ENCODE data around the gene GNG13. TPM values are rescaled to one million over a fixed set of nuclear protein-coding genes. Genes with fewer than 3 reads are reported as not detected.
A peak's percentile ranks its signal among the peaks of the same experiment; 100 is the strongest.
"Not testable (repeated sequence)": the region's sequence is repeated elsewhere in the genome, so short reads cannot be mapped to it uniquely, and the experiment has no call there.

The GNG13 gene
- total RNA-seq, 2 donors from 2014 or later: 0.40 to 0.53 TPM

DNA sequence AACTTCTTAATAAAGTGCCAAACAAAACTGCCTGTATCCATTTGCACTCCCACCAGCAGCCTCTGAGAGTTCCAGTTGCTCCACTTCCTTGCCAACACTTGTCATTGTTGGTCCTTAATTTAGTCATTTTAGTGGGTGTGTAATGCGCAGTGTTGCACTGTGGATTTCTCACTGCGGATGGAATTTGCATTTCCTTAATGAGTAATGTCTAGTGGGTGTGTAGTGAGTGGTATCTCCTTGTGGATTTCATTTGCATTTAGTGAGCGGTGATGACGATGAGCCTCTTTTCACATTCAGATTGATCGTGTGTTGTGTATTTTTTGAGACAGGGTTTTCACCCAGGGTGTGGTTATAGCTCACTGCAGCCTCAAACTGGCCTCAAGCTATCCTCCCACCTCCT lies 44.1 kb downstream of the GNG13 start:
- ATAC-seq (no peak), DNase-seq (no peak)
- intact Hi-C loops (cut with DNase I, micrococcal nuclease): loop anchor here in 1 of 2 donors (10.0 kb wide), 1 partner anchor 52 kb away; the partner anchor contains the start of gene FBXL16

DNA sequence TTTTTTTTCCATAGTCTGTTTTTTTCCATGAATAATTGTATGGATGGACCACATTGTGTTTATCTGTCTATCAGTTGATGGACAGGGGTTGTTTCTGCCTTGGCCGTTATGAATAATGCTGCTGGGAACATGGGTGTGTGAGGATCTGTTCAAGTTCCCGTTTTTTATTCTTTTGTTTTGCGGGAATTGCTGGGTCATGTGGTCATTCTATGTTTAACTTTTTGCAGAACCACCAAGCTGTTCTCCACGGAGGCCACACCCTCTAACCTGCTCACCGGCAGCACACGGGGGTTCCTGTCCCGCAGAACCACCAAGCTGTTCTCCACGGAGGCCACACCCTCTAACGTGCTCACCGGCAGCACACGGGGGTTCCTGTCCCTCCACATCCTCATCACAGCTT lies 45.9 kb downstream of the GNG13 start:
- ATAC-seq: peak; percentile 55
- intact Hi-C loops (cut with DNase I, micrococcal nuclease): loop anchor here in 1 of 2 donors (10.0 kb wide), 1 partner anchor 50 kb away; the partner anchor contains the start of gene FBXL16
- no peak for DNase-seq

DNA sequence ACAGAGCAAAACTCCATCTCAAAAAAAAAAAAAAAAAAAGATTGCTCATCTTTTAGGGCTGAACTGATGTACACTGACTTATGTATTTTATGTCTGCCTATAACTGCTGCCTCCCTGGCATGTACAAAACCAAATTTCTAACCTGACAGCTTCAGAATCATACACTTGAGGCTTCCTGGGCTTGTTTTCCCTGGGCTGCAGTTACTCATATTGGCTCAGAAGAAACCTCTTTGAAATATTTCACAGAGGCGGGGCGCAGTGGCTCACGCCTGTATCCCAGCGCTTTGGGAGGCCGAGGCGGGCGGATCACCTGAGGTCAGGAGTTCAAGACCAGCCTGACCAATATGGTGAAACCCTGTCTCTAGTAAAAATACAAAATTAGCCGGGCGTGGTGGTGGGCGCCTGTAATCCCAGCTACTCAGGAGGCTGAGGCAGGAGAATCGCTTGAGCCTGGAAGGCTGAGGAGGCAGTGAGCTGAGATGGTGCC lies 46.4 kb downstream of the GNG13 start:
- intact Hi-C loops (cut with DNase I, micrococcal nuclease): loop anchor here in 1 of 2 donors (10.0 kb wide), 1 partner anchor 49 kb away; the partner anchor contains the start of gene FBXL16
- not testable (repeated sequence) for DNase-seq, ATAC-seq

- intact Hi-C loops (cut with DNase I, micrococcal nuclease): loop anchor here in 1 of 2 donors (10.0 kb wide), 1 partner anchor 47 kb away; the partner anchor contains the start of gene FBXL16
- no peak for DNase-seq
- ATAC-seq: no peak
These were observed 48.6 kb downstream of the GNG13 start for GRCh38 chr16:752007-752312.

GRCh38 chr16:751152-752006 lies 49.2 kb downstream of the GNG13 start:
- no peak for ATAC-seq
- intact Hi-C loops (cut with DNase I, micrococcal nuclease): loop anchor here in 1 of 2 donors (10.0 kb wide), 1 partner anchor 47 kb away; the partner anchor contains the start of gene FBXL16
- DNase-seq: no peak

GRCh38 chr16:750485-750884 lies 50.0 kb downstream of the GNG13 start:
- DNase-seq: no peak
- intact Hi-C loops (cut with DNase I, micrococcal nuclease): loop anchor here in 1 of 2 donors (10.0 kb wide), 1 partner anchor 46 kb away; the partner anchor contains the start of gene FBXL16
- ATAC-seq: no peak

DNA sequence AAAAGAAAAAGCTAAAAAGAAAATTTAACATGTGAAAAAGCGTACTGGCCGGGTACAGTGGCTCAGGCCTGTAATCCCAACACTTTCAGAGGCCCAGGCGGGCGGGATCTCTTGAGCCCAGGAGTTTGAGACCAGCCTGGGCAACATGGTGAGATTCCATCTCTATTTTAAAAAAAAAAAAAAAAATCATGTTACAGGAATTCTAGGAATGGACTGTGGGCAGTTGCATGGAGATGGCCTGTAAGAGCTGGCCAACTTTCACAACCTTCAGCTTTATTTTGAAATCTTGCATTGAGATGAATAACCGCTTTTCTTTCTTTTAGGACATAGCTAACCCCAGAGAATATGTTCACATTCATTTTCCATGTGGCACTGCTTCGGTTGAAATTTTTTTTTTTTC lies 51.5 kb downstream of the GNG13 start:
- intact Hi-C loops (cut with DNase I, micrococcal nuclease): no loop called here
- ATAC-seq: no peak
- no peak for DNase-seq

Small RNA genes within 50 kb of the gene (microRNA-seq; reads per million reads assigned to microRNA genes)
- gene MIR662: 0 reads per million in 2 donors

Other genes with a start within 250 kb of the GNG13 start
- not detected for gene PRR35, start 240.3 kb downstream of the GNG13 start, total RNA-seq
- gene NHLRC4, start 233.7 kb downstream of the GNG13 start, total RNA-seq: under 1 TPM in 1 of 2 donors, not detected in 1; 0.36 TPM
- 10 to 100 TPM; 37.6 to 39.5 TPM for gene PIGQ, start 230.8 kb downstream of the GNG13 start, total RNA-seq
- gene RAB40C, start 210.7 kb downstream of the GNG13 start, total RNA-seq: 10 to 100 TPM; 38.2 to 43.4 TPM
- 1 to 10 TPM in 1 of 2 donors, under 1 TPM in 1; 0.64 to 3.6 TPM for gene WFIKKN1, start 169.7 kb downstream of the GNG13 start, total RNA-seq
- gene METTL26, start 164.4 kb downstream of the GNG13 start, total RNA-seq: 10 to 100 TPM; 42.0 to 52.0 TPM
- 100 to 1,000 TPM in 1 of 2 donors, 10 to 100 TPM in 1; 98.5 to 161 TPM for gene MCRIP2, start 158.9 kb downstream of the GNG13 start, total RNA-seq
- gene WDR90, start 151.4 kb downstream of the GNG13 start, total RNA-seq: 10 to 100 TPM; 28.3 to 57.6 TPM
- 100 to 1,000 TPM; 118 to 158 TPM for gene RHOT2, start 132.6 kb downstream of the GNG13 start, total RNA-seq
- gene RHBDL1, start 125.1 kb downstream of the GNG13 start, total RNA-seq: 1 to 10 TPM; 4.4 to 5.3 TPM
- gene STUB1, start 120.3 kb downstream of the GNG13 start, total RNA-seq: 100 to 1,000 TPM in 1 of 2 donors, 10 to 100 TPM in 1; 86.6 to 105 TPM
- 10 to 100 TPM; 41.6 to 49.2 TPM for gene JMJD8, start 116.4 kb downstream of the GNG13 start, total RNA-seq
- gene WDR24, start 110.3 kb downstream of the GNG13 start, total RNA-seq: 10 to 100 TPM in 1 of 2 donors, 1 to 10 TPM in 1; 9.5 to 10.6 TPM
- gene FBXL16, start 94.9 kb downstream of the GNG13 start, total RNA-seq: 1 to 10 TPM; 1.2 to 3.1 TPM
- gene METRN, start 85.6 kb downstream of the GNG13 start, total RNA-seq: 10 to 100 TPM; 21.7 to 37.8 TPM
- 10 to 100 TPM; 47.2 to 48.6 TPM for gene ANTKMT, start 79.6 kb downstream of the GNG13 start, total RNA-seq
- under 1 TPM; 0.75 to 0.95 TPM for gene CCDC78, start 74.3 kb downstream of the GNG13 start, total RNA-seq
- gene HAGHL, start 73.6 kb downstream of the GNG13 start, total RNA-seq: 1 to 10 TPM; 2.0 to 3.3 TPM
- gene CIAO3, start 59.7 kb downstream of the GNG13 start, total RNA-seq: 10 to 100 TPM; 36.0 to 50.2 TPM
- gene MSLN, start 40.0 kb downstream of the GNG13 start, total RNA-seq: 1 to 10 TPM; 6.4 to 7.0 TPM
- 10 to 100 TPM; 21.3 to 24.1 TPM for gene RPUSD1, start 12.4 kb downstream of the GNG13 start, total RNA-seq
- 10 to 100 TPM in 1 of 2 donors, 1 to 10 TPM in 1; 9.5 to 20.3 TPM for gene CHTF18, start 12.1 kb downstream of the GNG13 start, total RNA-seq
- 10 to 100 TPM; 17.3 to 22.6 TPM for gene LMF1, start 170.2 kb upstream of the GNG13 start, total RNA-seq
- under 1 TPM; 0.31 to 0.70 TPM for gene SOX8, start 181.0 kb upstream of the GNG13 start, total RNA-seq